ENCODE results near the gene LMAN2. TPM values are rescaled to one million over a fixed set of nuclear protein-coding genes. Genes with fewer than 3 reads are reported as not detected.
"Not testable (repeated sequence)": the region's sequence is repeated elsewhere in the genome, so short reads cannot be mapped to it uniquely, and the experiment has no call there.

LMAN2 gene
- total RNA-seq, 1 experiment from 2014 or later: 106 TPM

GRCh38 chr5:177306674-177307543 is 44.6 kb downstream of the LMAN2 start:
- H3K27ac Mint-ChIP-seq: peak overlapping the region in 1 of 3 experiments; percentile 67; a peak in 3 of 7 replicates
- Histone ChIP-seq H3K9me3 (ENCODE audit: control insufficient read depth, low read depth, low read length) (no peaks in the 10 kb centered on the region), H4K20me1 (ENCODE audit: control insufficient read depth, insufficient read depth, insufficient read length) (peaks cover 5% of the 10 kb centered on the region), H3K23me2 (ENCODE audit: insufficient read length, low read depth, low read length, poor library complexity, severe bottlenecking) (peaks cover 18% of the 10 kb centered on the region), H3T11ph (ENCODE audit: low read length) (no peak overlapping the region), H2BK120ac (ENCODE audit: low read depth, low read length, poor library complexity, severe bottlenecking) (no peak overlapping the region), H2BK20ac (ENCODE audit: low read depth, low read length, poor library complexity, severe bottlenecking) (no peak overlapping the region), H3K14ac (ENCODE audit: insufficient read depth, low read length) (no peak overlapping the region), H3K27ac (ENCODE audit: insufficient read length, low read depth, low read length) (no peak overlapping the region), H3K79me1 (ENCODE audit: insufficient read depth, low read depth, low read length, poor library complexity, severe bottlenecking) (no peaks in the 10 kb centered on the region), H3K9ac (ENCODE audit: extremely low read depth, insufficient read length, low read length) (no peak overlapping the region), H3K4ac (ENCODE audit: low read depth, low read length) (no peak overlapping the region), H3K4me1 (ENCODE audit: insufficient read depth, low read length) (no peaks in the 10 kb centered on the region), H2AK5ac (ENCODE audit: insufficient read length, low read length) (no peak overlapping the region), H3K4me2 (ENCODE audit: insufficient read depth, insufficient read length, low read length) (no peak overlapping the region), H3K56ac (ENCODE audit: insufficient read length, low read depth, low read length) (no peak overlapping the region), H4K8ac (replicated peaks; ENCODE audit: insufficient read length, low read depth, low read length) (no peak overlapping the region), H3K27me3 (ENCODE audit: insufficient read depth, low read length) (no peaks in the 10 kb centered on the region), H2BK15ac (ENCODE audit: low read depth, low read length) (no peak overlapping the region), H2BK5ac (ENCODE audit: insufficient read length, low read length) (no peak overlapping the region), H4K91ac (ENCODE audit: insufficient read length, low read depth, low read length) (no peak overlapping the region), H4K5ac (ENCODE audit: insufficient read length, low read depth, low read length) (no peak overlapping the region), H3K23ac (ENCODE audit: insufficient read length, low read depth, low read length) (no peak overlapping the region), H2BK12ac (ENCODE audit: insufficient read length, low read depth, low read length) (no peak overlapping the region), H2AFZ (ENCODE audit: low read length) (no peak overlapping the region), H3K18ac (ENCODE audit: insufficient read length, low read depth, low read length) (no peak overlapping the region), H3K79me2 (ENCODE audit: insufficient read depth, low read length) (peaks cover 9% of the 10 kb centered on the region; the same call in 1 of the 2 replicates)
- TF ChIP-seq, protein P1, sequence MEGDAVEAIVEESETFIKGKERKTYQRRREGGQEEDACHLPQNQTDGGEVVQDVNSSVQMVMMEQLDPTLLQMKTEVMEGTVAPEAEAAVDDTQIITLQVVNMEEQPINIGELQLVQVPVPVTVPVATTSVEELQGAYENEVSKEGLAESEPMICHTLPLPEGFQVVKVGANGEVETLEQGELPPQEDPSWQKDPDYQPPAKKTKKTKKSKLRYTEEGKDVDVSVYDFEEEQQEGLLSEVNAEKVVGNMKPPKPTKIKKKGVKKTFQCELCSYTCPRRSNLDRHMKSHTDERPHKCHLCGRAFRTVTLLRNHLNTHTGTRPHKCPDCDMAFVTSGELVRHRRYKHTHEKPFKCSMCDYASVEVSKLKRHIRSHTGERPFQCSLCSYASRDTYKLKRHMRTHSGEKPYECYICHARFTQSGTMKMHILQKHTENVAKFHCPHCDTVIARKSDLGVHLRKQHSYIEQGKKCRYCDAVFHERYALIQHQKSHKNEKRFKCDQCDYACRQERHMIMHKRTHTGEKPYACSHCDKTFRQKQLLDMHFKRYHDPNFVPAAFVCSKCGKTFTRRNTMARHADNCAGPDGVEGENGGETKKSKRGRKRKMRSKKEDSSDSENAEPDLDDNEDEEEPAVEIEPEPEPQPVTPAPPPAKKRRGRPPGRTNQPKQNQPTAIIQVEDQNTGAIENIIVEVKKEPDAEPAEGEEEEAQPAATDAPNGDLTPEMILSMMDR (conservative IDR thresholded peaks at IDR 0.05): peak; percentile 37; the same call in 1 of the 3 replicates
- H3K4me1 Mint-ChIP-seq: peaks cover 26 to 32% of the 10 kb centered on the region in 2 experiments
- WGBS (ENCODE audit: extremely low coverage, insufficient read length, low lambda C conversion rate): no CpG with 5 or more reads among the region's 15 CpGs
- no peaks in the 10 kb centered on the region; the same call in 1 of the 2 replicates for H3K27me3 Mint-ChIP-seq (ENCODE audit: low read depth)
- H3K4me3 Mint-ChIP-seq: peak overlapping the region in 1 of 2 experiments; percentile 13; a peak in 2 of 5 replicates
- H3K36me3 Mint-ChIP-seq (ENCODE audit: insufficient read depth in 1 of 3, low read depth in 3 of 3): peaks cover 24 to 35% (median 31%) of the 10 kb centered on the region in 3 experiments
- peak; percentile 66 for DNase-seq
- no peaks in the 10 kb centered on the region for H3K9me3 Mint-ChIP-seq

GRCh38 chr5:177306103-177306640 is 45.3 kb downstream of the LMAN2 start:
- H3K79me1 ChIP-seq (ENCODE audit: insufficient read depth, low read depth, low read length, poor library complexity, severe bottlenecking); H3K4ac ChIP-seq (ENCODE audit: low read depth, low read length); H3K14ac ChIP-seq (ENCODE audit: insufficient read depth, low read length); H3K56ac ChIP-seq (ENCODE audit: insufficient read length, low read depth, low read length); H3K9me3 ChIP-seq (ENCODE audit: control insufficient read depth, low read depth, low read length); H2BK120ac ChIP-seq (ENCODE audit: low read depth, low read length, poor library complexity, severe bottlenecking); H3K27me3 Mint-ChIP-seq (ENCODE audit: low read depth); H2BK12ac ChIP-seq (ENCODE audit: insufficient read length, low read depth, low read length); H3K18ac ChIP-seq (ENCODE audit: insufficient read length, low read depth, low read length); H2AK5ac ChIP-seq (ENCODE audit: insufficient read length, low read length); DNase-seq; H4K5ac ChIP-seq (ENCODE audit: insufficient read length, low read depth, low read length); H3K9ac ChIP-seq (ENCODE audit: extremely low read depth, insufficient read length, low read length); H4K20me1 ChIP-seq (ENCODE audit: control insufficient read depth, insufficient read depth, insufficient read length); H3K79me2 ChIP-seq (ENCODE audit: insufficient read depth, low read length); H2BK20ac ChIP-seq (ENCODE audit: low read depth, low read length, poor library complexity, severe bottlenecking); H2AFZ ChIP-seq (ENCODE audit: low read length); H2BK15ac ChIP-seq (ENCODE audit: low read depth, low read length); H3K23ac ChIP-seq (ENCODE audit: insufficient read length, low read depth, low read length); H3K9me3 Mint-ChIP-seq; H4K91ac ChIP-seq (ENCODE audit: insufficient read length, low read depth, low read length); H4K8ac ChIP-seq (replicated peaks; ENCODE audit: insufficient read length, low read depth, low read length); H2BK5ac ChIP-seq (ENCODE audit: insufficient read length, low read length); H3K27me3 ChIP-seq (ENCODE audit: insufficient read depth, low read length); H3K4me2 ChIP-seq (ENCODE audit: insufficient read depth, insufficient read length, low read length); H3K4me1 ChIP-seq (ENCODE audit: insufficient read depth, low read length); H3K27ac ChIP-seq (ENCODE audit: insufficient read length, low read depth, low read length); H3T11ph ChIP-seq (ENCODE audit: low read length): not testable (repeated sequence)
- Mint-ChIP-seq H3K4me1 (peaks cover 27 to 32% of the 10 kb centered on the region in 2 experiments), H3K27ac (0 out of 7 replicates have a peak overlapping the region, but pooled peaks of 1 of the 3 experiments have one; percentile 49), H3K4me3 (peak overlapping the region; percentile 14 to 93; a peak in 2 of 5 replicates), H3K36me3 (ENCODE audit: insufficient read depth in 1 of 3, low read depth in 3 of 3) (peaks cover 24 to 38% (median 31%) of the 10 kb centered on the region in 3 experiments)
- H3K23me2 ChIP-seq (ENCODE audit: insufficient read length, low read depth, low read length, poor library complexity, severe bottlenecking): peaks cover 13% of the 10 kb centered on the region
- no CpG with 5 or more reads among the region's 11 CpGs for WGBS (ENCODE audit: extremely low coverage, insufficient read length, low lambda C conversion rate)
